GM21423 (cell line): Measurements from ENCODE around the gene PHLDA1.

Source experiments
- ATAC-seq: cut with Tn5 transposase; IDR thresholded peaks from one replicate; pipeline ENCODE4 v1.9.1; 2021; ENCODE audit warnings: mild to moderate bottlenecking, moderate library complexity; ENCODE audit not compliant: unreplicated experiment

Gene PHLDA1

GRCh38 chr12:76031414-76032042 lies at the start of gene PHLDA1:
Gene PHLDA1 (minus strand): TSS chr12:76031776.
- peak; percentile 81 for ATAC-seq

- ATAC-seq = no peak
Measured at GRCh38 chr12:76080729-76081415, 49.3 kb upstream of the PHLDA1 start.

GRCh38 chr12:76080017-76080728 lies 48.6 kb upstream of the PHLDA1 start:
- no peak for ATAC-seq

GRCh38 chr12:76078748-76079147 lies 47.2 kb upstream of the PHLDA1 start:
- no peak for ATAC-seq

- ATAC-seq = no peak
Measured at GRCh38 chr12:76075448-76075847, 43.9 kb upstream of the PHLDA1 start.

GRCh38 chr12:76074701-76075336 lies 43.2 kb upstream of the PHLDA1 start:
- peak; percentile 51 for ATAC-seq

GRCh38 chr12:76073561-76073960 lies 42.0 kb upstream of the PHLDA1 start:
- ATAC-seq = no peak

- ATAC-seq = no peak
Measured at GRCh38 chr12:76072568-76072967, 41.0 kb upstream of the PHLDA1 start.

- ATAC-seq = no peak
Measured at GRCh38 chr12:76069339-76069738, 37.8 kb upstream of the PHLDA1 start.

- no peak for ATAC-seq
Measured at GRCh38 chr12:76065917-76066316, 34.3 kb upstream of the PHLDA1 start.

GRCh38 chr12:76064904-76065303 lies 33.3 kb upstream of the PHLDA1 start:
- ATAC-seq = no peak

- no peak for ATAC-seq
Measured at GRCh38 chr12:76060111-76060510, 28.5 kb upstream of the PHLDA1 start.

GRCh38 chr12:76057326-76057725 lies 25.8 kb upstream of the PHLDA1 start:
- ATAC-seq = no peak

- ATAC-seq = no peak
Measured at GRCh38 chr12:76055393-76055792, 23.8 kb upstream of the PHLDA1 start.

- ATAC-seq = no peak
Measured at GRCh38 chr12:76049575-76050251, 18.1 kb upstream of the PHLDA1 start.

GRCh38 chr12:76047742-76048141 lies 16.2 kb upstream of the PHLDA1 start:
- ATAC-seq = no peak

GRCh38 chr12:76047060-76047459 lies 15.5 kb upstream of the PHLDA1 start:
- no peak for ATAC-seq

- no peak for ATAC-seq
Measured at GRCh38 chr12:76043377-76043776, 11.8 kb upstream of the PHLDA1 start.

GRCh38 chr12:76042147-76042546 lies 10.6 kb upstream of the PHLDA1 start:
- no peak for ATAC-seq

- ATAC-seq = no peak
Measured at GRCh38 chr12:76041406-76041805, 9.8 kb upstream of the PHLDA1 start.

GRCh38 chr12:76040461-76040860 lies 8.9 kb upstream of the PHLDA1 start:
- no peak for ATAC-seq
